ENCODE measurements around the gene COL26A1.

DNA sequence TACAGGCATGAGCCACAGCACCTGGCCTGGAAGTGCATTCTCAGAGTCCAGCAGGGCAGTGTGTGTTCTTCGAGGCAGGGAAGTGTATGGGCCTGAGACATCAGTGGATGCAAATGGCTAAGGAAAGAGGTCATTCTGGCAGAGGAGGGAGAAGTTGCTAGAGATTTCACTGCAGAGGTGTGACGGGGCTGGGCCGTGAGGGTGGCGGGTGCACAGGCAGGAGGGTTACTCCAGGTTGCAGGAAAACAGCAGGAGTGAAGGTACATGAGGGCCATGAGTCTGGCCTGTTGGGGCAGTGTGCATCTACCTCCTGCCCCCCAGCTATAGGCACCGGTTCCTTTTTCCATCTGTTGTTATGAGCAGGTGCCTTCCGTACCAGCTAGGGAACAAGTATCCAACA, 29.3 kb downstream of the COL26A1 start:
- TF ChIP-seq, protein P1, sequence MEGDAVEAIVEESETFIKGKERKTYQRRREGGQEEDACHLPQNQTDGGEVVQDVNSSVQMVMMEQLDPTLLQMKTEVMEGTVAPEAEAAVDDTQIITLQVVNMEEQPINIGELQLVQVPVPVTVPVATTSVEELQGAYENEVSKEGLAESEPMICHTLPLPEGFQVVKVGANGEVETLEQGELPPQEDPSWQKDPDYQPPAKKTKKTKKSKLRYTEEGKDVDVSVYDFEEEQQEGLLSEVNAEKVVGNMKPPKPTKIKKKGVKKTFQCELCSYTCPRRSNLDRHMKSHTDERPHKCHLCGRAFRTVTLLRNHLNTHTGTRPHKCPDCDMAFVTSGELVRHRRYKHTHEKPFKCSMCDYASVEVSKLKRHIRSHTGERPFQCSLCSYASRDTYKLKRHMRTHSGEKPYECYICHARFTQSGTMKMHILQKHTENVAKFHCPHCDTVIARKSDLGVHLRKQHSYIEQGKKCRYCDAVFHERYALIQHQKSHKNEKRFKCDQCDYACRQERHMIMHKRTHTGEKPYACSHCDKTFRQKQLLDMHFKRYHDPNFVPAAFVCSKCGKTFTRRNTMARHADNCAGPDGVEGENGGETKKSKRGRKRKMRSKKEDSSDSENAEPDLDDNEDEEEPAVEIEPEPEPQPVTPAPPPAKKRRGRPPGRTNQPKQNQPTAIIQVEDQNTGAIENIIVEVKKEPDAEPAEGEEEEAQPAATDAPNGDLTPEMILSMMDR (IDR thresholded peaks at IDR 0.05): no peak
- no peak for TF ChIP-seq ZFX (IDR thresholded peaks at IDR 0.05; ENCODE audit: borderline replicate concordance)
